K562 (cell line): ENCODE data around the gene TSTD1. TPM values are rescaled to one million over a fixed set of nuclear protein-coding genes. Genes with fewer than 3 reads are reported as not detected.
A peak's percentile ranks its signal among the peaks of the same experiment; 100 is the strongest.

Source experiments
- CC2D1A ChIP-seq: fragments of 450-650 bp; IDR thresholded peaks from 2 replicates; pipeline ENCODE4 v1.6.1; 2017; ENCODE audit warnings: mild to moderate bottlenecking
- ETV6 ChIP-seq, 3 experiments: fragments of 150-350 bp in 1 of 3; sonication (generic) in 1 of 3; formaldehyde crosslinking in 1 of 3; IDR thresholded peaks; 2 replicates each; pipeline versions ENCODE4 v1.6.1 to v1.8.0; 2014 to 2022; ENCODE audit warnings: borderline replicate concordance in 2 of 3, low read depth in 2 of 3, antibody characterized with exemption in 1 of 3, low read length in 1 of 3, mild to moderate bottlenecking in 1 of 3, missing genetic modification reagents in 1 of 3
- MECOM ChIP-seq: fragments of 250-450 bp; sonication (Bioruptor Pico); IDR thresholded peaks from 2 replicates; pipeline ENCODE4 v1.8.0; 2022; ENCODE audit warnings: inconsistent platforms
- NBN ChIP-seq: fragments of 450-650 bp; IDR thresholded peaks from 2 replicates; pipeline ENCODE4 v1.6.1; 2016; ENCODE audit warnings: low read depth, mild to moderate bottlenecking
- NCOA2 ChIP-seq, 2 experiments: fragments of 450-650 bp; IDR thresholded peaks; 2 replicates each; pipeline ENCODE4 v1.6.1; 2018; ENCODE audit warnings: mild to moderate bottlenecking in 2 of 2, moderate library complexity in 1 of 2; ENCODE audit not compliant: partially characterized antibody in 2 of 2
- NFIX ChIP-seq: fragments of 250-450 bp; sonication (Bioruptor Pico); IDR thresholded peaks from 2 replicates; pipeline ENCODE4 v1.4.0; 2020; ENCODE audit warnings: low read depth, mild to moderate bottlenecking, moderate library complexity
- NR2C2 ChIP-seq, 2 experiments: fragments of 200-800 bp in 1 of 2; sonication (Bioruptor generic) in 1 of 2; sonication (generic) in 1 of 2; formaldehyde crosslinking in 1 of 2; IDR thresholded peaks; 2 replicates each; pipeline versions ENCODE4 v1.6.1 to v1.8.0; 2016 to 2022; ENCODE audit warnings: mild to moderate bottlenecking in 1 of 2, missing compliant biosample characterization in 1 of 2, missing genetic modification characterization in 1 of 2, missing genetic modification reagents in 1 of 2
- NR4A1 ChIP-seq, 2 experiments: fragments of 250-450 bp in 1 of 2; fragments of 450-650 bp in 1 of 2; sonication (Bioruptor Pico) in 1 of 2; IDR thresholded peaks; 2 replicates each; pipeline versions ENCODE4 v1.4.0 to v1.6.1; 2016 to 2020; ENCODE audit warnings: mild to moderate bottlenecking in 2 of 2, missing compliant biosample characterization in 1 of 2, missing genetic modification characterization in 1 of 2, moderate library complexity in 1 of 2
- NUFIP1 ChIP-seq: fragments of 450-650 bp; IDR thresholded peaks from 2 replicates; pipeline ENCODE4 v1.6.1; 2018; ENCODE audit not compliant: partially characterized antibody
- POLR3A ChIP-seq: IDR thresholded peaks from 2 replicates; pipeline ENCODE4 v1.6.1; 2011; ENCODE audit warnings: borderline replicate concordance, mild to moderate bottlenecking, moderate library complexity; ENCODE audit not compliant: insufficient read length, insufficient read depth; ENCODE audit errors: extremely low read depth
- RBM14 ChIP-seq: fragments of 200-400 bp; formaldehyde crosslinking; IDR thresholded peaks from 2 replicates; pipeline ENCODE4 v1.6.1; 2018; ENCODE audit warnings: low read depth, mild to moderate bottlenecking, low read length, moderate library complexity, borderline replicate concordance; ENCODE audit not compliant: insufficient read depth
- RBM22 ChIP-seq: fragments of 200-400 bp; formaldehyde crosslinking; IDR thresholded peaks from 2 replicates; pipeline ENCODE4 v1.6.1; 2018; ENCODE audit warnings: low read length, low read depth; ENCODE audit not compliant: poor library complexity, severe bottlenecking
- RNF2 ChIP-seq: sonication (generic); IDR thresholded peaks from 2 replicates; pipeline ENCODE4 v1.6.1; 2016
- SRSF9 ChIP-seq: fragments of 200-400 bp; formaldehyde crosslinking; IDR thresholded peaks from 2 replicates; pipeline ENCODE4 v1.6.1; 2017; ENCODE audit warnings: low read depth, low read length, borderline replicate concordance
- YY1 ChIP-seq, 3 experiments: IDR thresholded peaks; 2 replicates each; pipeline ENCODE4 v1.6.1; 2011; ENCODE audit warnings: low read length in 2 of 3, mild to moderate bottlenecking in 2 of 3, moderate library complexity in 2 of 3, borderline replicate concordance in 1 of 3, control low read depth in 1 of 3, low read depth in 1 of 3; ENCODE audit not compliant: insufficient read depth in 3 of 3, insufficient replicate concordance in 2 of 3, control insufficient read depth in 1 of 3, insufficient read length in 1 of 3; ENCODE audit errors: extremely low read depth in 1 of 3
- ZNF3 ChIP-seq: fragments of 250-450 bp; sonication (Bioruptor Pico); IDR thresholded peaks from 2 replicates; pipeline ENCODE4 v1.5.0; 2021; ENCODE audit warnings: mild to moderate bottlenecking, moderate library complexity
- ZNF695 ChIP-seq: fragments of 450-650 bp; formaldehyde crosslinking; IDR thresholded peaks from 2 replicates; pipeline ENCODE4 v1.4.0; 2020; ENCODE audit warnings: mild to moderate bottlenecking, moderate library complexity
- polyA plus RNA-seq, 8 experiments: library from polyadenylated mRNA; depleted of rRNA in 4 of 8; stranded (reverse) in 5 of 8; unstranded in 3 of 8; fragments of >200 nt; fragmentation: Nextera tagmentation in 2 of 8; fragmentation: Illumina TruSeq in 1 of 8; extraction: Ambion mirVana in 2 of 8; extraction: Trizol in 1 of 8; gene quantifications; 2 replicates each; pipeline versions ENCODE4 v1.2.1 to v1.2.3, GENCODE V29; 2011 to 2014; ENCODE audit warnings: inconsistent platforms in 1 of 8, missing spikeins in 1 of 8
- total RNA-seq, 7 experiments: library from RNA; depleted of rRNA in 6 of 7; stranded (reverse); fragments of >200 nt in 6 of 7; fragmentation: Illumina TruSeq in 2 of 7; extraction: Trizol in 2 of 7; gene quantifications; 2 replicates each; pipeline versions ENCODE4 v1.2.1 to v1.2.3, GENCODE V29; 2011 to 2021; ENCODE audit warnings: low replicate concordance in 1 of 7
- TF ChIP-seq, protein P1 (sequence below): fragments of 200-800 bp; sonication (Bioruptor generic); IDR thresholded peaks from 2 replicates; pipeline ENCODE4 v1.6.1; 2017; ENCODE audit warnings: missing genetic modification characterization, missing compliant biosample characterization
- TF ChIP-seq, protein P2 (sequence below), 3 experiments: fragments of 200-800 bp in 1 of 3; sonication (Bioruptor generic) in 1 of 3; sonication (generic) in 1 of 3; formaldehyde crosslinking in 1 of 3; IDR thresholded peaks; 2 replicates each; pipeline versions ENCODE4 v1.6.1 to v1.8.0; 2016 to 2022; ENCODE audit warnings: mild to moderate bottlenecking in 2 of 3, missing compliant biosample characterization in 2 of 3, missing genetic modification characterization in 2 of 3, missing genetic modification reagents in 1 of 3
- TF ChIP-seq, protein P3 (sequence below): sonication (generic); formaldehyde crosslinking; IDR thresholded peaks from 2 replicates; pipeline ENCODE4 v1.8.0; 2022; ENCODE audit warnings: mild to moderate bottlenecking, missing genetic modification reagents

Gene TSTD1
- total and polyA plus RNA-seq, 9 of the 15 experiments (the other 6 are each of a cell fraction or from before 2014, with no cell fraction given): 0.23 to 0.53 TPM; not detected in 7

DNA sequence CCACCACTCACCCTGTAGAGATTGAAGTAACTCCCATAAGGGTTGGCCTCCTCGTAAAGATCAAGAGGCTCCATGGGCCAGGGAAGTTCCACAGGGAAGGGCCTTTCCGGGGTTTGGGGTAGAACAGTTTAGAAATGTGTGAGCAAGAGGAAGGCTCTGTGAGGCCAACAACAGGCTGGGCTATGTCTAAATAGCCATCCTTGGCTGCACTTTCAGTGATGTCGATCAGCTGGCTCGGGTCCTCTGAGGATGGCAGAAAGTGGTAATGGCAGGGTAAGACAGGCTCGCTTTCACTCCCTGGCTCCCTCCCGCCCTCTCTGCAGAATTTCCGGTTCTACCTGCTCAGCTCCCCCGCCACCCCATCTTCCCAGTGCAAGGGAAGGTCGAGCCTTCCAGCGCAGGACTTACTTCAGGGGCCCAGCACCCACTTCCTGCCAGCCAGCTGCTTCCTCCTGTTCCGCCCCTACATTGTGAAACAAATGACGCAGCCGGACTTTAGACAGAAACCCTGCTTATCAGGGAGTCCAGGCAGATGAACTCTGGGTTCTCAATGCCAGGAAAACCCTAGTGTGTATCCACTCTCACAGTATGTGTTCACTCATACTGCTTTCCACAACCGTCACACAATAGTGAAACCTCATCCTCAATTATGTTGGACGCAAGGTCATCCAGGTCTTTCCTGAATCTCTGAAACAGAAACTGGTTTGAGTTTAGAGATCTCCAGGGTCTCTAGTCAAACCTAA lies 25.1 kb downstream of the TSTD1 start (continued):
- no peak for TF ChIP-seq RBM14
- peak; percentile 58; the same call in 1 of the 2 replicates for TF ChIP-seq NR2C2 (CRISPR knock-in tag; IDR thresholded peaks at IDR 0.05)
- TF ChIP-seq NR2C2 (tag; IDR thresholded peaks at IDR 0.05): peak; percentile 86
- no peak for TF ChIP-seq NUFIP1
- TF ChIP-seq, protein P1, sequence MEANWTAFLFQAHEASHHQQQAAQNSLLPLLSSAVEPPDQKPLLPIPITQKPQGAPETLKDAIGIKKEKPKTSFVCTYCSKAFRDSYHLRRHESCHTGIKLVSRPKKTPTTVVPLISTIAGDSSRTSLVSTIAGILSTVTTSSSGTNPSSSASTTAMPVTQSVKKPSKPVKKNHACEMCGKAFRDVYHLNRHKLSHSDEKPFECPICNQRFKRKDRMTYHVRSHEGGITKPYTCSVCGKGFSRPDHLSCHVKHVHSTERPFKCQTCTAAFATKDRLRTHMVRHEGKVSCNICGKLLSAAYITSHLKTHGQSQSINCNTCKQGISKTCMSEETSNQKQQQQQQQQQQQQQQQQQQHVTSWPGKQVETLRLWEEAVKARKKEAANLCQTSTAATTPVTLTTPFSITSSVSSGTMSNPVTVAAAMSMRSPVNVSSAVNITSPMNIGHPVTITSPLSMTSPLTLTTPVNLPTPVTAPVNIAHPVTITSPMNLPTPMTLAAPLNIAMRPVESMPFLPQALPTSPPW (CRISPR knock-in tag): peak; percentile 69
- TF ChIP-seq, protein P2, sequence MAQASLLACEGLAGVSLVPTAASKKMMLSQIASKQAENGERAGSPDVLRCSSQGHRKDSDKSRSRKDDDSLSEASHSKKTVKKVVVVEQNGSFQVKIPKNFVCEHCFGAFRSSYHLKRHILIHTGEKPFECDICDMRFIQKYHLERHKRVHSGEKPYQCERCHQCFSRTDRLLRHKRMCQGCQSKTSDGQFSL (CRISPR knock-in tag; IDR thresholded peaks at IDR 0.05): no peak
- TF ChIP-seq, protein P2 (tag; IDR thresholded peaks at IDR 0.05): 0 out of 4 replicates have a peak, but pooled peaks of 1 of the 2 experiments have one; percentile 41
- TF ChIP-seq ZNF3 (CRISPR knock-in tag): no peak
- no peak for TF ChIP-seq NFIX (CRISPR knock-in tag)
- TF ChIP-seq YY1 (IDR thresholded peaks at IDR 0.05; ENCODE audit: borderline replicate concordance in 1 of 3, control insufficient read depth in 1 of 3, extremely low read depth in 1 of 3, insufficient read depth in 3 of 3, insufficient read length in 1 of 3, insufficient replicate concordance in 2 of 3, low read depth in 1 of 3, low read length in 2 of 3): peak in 2 of 3 experiments; percentile 70 to 75
- no peak for TF ChIP-seq NCOA2 (IDR thresholded peaks at IDR 0.05; ENCODE audit: partially characterized antibody in 2 of 2)
- peak; percentile 62 to 86; a peak in 3 of 4 replicates for TF ChIP-seq ETV6 (IDR thresholded peaks at IDR 0.05; ENCODE audit: borderline replicate concordance in 1 of 2, low read depth in 2 of 2, low read length in 1 of 2)
- no peak for TF ChIP-seq ETV6 (CRISPR knock-in tag; IDR thresholded peaks at IDR 0.05; ENCODE audit: borderline replicate concordance)
- no peak for TF ChIP-seq POLR3A
- TF ChIP-seq RBM22: no peak
- peak; percentile 65; the same call in 1 of the 2 replicates for TF ChIP-seq CC2D1A
- no peak for TF ChIP-seq ZNF695
- no peak for TF ChIP-seq SRSF9
- peak; percentile 88 for TF ChIP-seq NBN
- peak; percentile 74; the same call in 1 of the 2 replicates for TF ChIP-seq NR4A1 (CRISPR knock-in tag; IDR thresholded peaks at IDR 0.05)
- TF ChIP-seq NR4A1 (tag; IDR thresholded peaks at IDR 0.05): no peak; the same call in 1 of the 2 replicates
- peak; percentile 97 for TF ChIP-seq RNF2
- TF ChIP-seq, protein P3, sequence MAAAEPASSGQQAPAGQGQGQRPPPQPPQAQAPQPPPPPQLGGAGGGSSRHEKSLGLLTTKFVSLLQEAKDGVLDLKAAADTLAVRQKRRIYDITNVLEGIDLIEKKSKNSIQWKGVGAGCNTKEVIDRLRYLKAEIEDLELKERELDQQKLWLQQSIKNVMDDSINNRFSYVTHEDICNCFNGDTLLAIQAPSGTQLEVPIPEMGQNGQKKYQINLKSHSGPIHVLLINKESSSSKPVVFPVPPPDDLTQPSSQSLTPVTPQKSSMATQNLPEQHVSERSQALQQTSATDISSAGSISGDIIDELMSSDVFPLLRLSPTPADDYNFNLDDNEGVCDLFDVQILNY (CRISPR knock-in tag): no peak
- no peak for TF ChIP-seq MECOM
